ENCODE results near the gene TRIM44.

TRIM44 gene

DNA sequence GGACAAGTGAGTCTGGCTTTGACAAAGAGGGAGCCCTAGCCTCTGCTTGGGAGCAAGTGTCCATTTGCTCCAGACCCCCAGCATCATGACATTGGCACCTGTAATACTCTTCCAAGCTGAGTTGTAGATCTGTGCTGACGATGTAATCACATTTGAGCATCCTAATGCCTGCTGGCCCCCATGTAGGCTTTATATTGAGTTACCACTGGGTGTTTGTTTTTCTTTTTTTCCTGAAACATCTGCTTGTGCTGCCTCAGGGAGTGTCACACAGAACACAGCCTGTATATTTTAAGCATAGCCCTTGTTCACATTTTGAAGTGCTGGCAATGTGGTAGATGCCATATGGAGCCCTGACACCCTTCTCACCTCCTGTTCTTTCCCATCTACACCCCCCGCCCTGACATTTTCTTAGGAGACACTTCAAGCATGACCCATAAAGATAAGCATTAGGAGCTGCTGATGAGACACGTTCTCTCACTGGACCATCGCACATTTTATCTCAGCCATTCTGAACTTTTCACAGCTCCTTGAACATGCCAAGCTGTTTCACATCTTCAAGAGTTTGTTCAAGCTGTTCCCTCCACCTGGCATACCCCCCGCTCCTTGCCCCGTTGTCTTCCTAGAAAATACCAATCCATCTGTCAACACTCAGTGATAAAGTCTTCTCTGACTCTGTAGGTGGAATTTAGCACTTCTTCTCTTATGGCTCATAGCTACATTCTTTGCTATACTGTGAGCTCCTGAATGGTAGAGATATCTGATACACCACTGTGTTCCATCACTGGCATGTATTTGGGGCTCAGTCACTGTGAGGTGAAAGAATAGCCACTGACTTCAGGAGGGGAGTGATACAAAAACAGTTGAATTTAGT is 128.7 kb downstream of the TRIM44 start:
- no peak for DNase-seq (ENCODE audit: low spot score)

DNA sequence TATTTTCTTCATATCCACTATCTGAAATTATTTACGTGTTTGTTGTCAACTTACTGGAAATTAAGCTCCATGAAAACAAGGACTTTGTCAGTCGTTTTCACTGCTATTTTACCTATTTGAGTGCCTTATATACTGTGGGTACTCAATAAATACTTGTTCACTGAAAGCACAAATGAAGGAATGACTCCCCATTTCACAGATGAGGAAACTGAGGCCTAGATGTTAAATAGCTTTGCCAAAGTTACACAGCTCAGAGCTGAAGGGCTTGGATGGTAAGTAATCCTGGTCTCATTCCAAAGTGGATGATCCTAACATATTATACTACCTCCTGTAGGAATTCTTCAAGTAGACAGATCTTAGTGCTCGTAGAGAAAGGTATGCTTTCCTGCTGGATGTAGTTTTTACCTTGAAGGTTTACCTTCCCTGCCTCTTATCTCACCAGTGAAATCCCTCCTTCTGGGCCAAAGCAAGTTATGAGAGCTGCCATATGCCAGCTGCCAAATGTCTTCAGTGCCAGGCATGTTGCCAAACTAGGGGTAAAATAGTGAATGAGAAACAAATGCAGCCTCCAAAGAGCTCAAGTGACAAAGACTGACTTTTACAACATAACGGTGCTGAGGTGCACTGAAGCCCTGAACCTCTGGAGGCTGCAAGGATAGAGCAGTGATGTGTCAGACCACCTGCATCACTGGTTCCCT is 129.7 kb downstream of the TRIM44 start:
- DNase-seq (ENCODE audit: low spot score): peak; percentile 25

DNA sequence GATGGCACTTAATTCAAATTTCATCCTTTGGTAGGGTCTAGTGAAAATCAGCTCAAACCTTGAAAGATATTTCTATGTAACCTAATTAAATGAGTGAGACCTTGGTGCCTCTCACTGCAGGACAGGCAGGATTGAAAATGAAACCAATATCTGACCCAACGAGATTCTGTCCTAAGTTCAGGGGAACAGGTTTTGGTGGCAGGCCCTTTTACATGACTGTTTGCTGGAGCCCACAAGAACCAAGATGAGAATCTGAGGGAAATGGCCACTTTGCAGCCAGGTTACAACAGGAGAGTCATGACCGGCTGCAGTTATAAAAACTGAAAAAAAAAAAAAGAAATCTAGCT is 130.2 kb downstream of the TRIM44 start:
- DNase-seq (ENCODE audit: low spot score): no peak

DNA sequence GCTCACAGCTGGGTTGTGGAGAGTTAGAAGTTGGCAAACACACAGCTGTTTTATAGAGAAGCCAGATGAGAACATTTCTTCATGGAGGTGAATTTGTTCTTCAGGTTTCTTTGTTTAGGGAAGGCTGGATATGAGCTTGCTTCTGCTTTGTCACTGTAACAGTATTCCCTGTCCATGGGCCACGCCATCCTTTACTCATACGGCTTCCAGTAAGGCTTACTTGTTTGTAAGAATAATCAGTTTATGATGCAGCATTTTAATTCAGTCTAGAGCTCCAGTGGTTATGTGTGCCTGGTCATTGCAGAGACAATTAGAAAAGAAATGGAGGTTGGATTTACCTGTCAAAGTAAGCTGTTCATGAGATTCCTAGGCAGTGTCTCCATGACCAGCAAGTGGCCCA is 131.8 kb downstream of the TRIM44 start:
- DNase-seq (ENCODE audit: low spot score): no peak

DNA sequence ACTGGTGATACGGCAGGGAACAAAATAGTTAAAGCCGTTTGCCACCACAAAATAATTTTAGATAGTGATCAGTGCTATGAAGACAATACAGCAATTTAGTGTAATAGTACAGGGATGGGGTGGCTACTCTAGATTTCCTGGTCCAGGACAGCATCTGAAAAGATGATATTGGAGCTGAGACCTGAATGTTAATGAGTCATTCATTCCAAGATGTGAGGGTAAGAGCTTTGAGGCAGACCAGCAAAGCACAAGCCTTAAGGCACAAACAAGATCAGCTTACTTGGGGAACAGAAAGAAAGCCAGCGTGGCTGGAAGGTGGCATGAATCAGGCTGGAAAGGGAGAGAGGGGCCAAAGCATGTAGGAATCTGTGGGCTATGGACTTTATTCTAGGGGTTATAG is 132.3 kb downstream of the TRIM44 start:
- no peak for DNase-seq (ENCODE audit: low spot score)

DNA sequence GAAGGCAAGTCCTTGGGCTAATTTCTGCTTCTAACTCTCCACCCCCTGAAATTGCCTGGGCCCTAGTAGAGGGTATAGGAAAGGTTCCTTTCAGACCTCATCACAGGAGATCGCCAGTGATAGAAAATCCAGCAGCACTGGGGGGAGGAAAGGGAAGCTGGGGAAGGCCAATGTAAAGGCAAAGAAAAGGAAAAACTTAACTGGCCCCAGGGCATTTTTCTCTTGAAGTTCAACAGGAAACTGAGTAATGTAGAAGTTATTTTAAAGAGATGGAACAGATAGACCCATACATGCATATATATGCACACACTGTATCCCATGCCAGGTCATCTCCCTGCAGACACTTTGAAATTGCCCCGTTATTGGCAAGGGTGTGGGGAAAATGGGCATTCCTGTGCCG is 134.0 kb downstream of the TRIM44 start:
- no peak for DNase-seq (ENCODE audit: low spot score)

DNA sequence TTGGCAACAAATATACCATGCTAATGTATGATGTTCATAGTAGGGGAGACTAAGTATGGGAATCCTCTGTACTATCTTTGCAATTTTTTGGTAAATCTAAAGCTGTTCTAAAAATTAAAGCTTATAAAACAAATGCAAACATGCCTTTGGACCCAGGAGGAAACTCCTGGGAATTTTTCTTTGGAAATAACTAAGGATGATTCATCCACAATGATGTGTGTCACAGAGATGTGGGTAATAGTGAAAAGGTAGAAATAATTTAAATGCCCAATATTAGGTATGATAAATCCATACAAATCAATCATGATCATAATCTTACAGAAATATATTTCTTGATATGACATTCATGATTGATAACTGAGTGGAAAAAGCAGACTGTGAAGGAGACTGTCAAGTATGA is 135.8 kb downstream of the TRIM44 start:
- no peak for DNase-seq (ENCODE audit: low spot score)

DNA sequence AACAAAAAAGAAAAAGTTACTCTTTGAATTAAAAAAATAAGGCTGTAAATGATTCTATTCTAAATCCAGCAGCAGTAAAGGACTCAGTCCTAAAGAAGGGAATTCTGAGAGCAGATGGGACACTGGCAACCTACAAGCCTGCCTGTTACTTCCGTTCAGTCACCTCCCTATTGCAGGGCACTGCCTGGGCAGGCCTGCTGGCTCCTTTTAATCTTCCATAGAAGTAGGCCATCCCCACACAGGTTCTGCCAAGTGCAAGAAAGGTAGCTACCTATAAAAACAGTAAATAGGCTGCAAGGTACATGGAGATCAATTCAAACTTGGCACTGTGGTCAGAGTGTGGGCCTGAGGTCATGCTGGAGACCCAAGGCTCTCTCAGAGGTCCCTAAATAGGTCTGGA is 136.4 kb downstream of the TRIM44 start:
- DNase-seq (ENCODE audit: low spot score): no peak

DNA sequence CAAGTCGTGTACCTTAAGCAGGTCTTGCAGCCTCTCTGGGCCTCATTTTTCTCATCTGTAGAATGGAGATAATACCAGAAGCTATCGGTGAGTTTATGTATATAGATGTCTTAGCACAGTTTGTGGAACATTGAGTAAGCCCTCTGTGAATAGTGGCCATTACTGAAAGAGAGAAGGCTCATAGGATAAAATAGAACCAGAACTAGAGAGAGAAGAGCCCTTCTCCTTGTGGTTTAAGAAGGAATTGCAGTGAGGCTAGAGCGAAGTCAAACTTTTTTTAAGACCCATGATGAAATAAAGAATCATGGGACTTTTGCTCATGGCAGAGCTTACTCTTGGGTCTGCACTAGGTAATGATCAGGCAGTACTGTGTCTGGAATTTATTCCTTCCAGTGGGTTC is 137.1 kb downstream of the TRIM44 start:
- no peak for DNase-seq (ENCODE audit: low spot score)

DNA sequence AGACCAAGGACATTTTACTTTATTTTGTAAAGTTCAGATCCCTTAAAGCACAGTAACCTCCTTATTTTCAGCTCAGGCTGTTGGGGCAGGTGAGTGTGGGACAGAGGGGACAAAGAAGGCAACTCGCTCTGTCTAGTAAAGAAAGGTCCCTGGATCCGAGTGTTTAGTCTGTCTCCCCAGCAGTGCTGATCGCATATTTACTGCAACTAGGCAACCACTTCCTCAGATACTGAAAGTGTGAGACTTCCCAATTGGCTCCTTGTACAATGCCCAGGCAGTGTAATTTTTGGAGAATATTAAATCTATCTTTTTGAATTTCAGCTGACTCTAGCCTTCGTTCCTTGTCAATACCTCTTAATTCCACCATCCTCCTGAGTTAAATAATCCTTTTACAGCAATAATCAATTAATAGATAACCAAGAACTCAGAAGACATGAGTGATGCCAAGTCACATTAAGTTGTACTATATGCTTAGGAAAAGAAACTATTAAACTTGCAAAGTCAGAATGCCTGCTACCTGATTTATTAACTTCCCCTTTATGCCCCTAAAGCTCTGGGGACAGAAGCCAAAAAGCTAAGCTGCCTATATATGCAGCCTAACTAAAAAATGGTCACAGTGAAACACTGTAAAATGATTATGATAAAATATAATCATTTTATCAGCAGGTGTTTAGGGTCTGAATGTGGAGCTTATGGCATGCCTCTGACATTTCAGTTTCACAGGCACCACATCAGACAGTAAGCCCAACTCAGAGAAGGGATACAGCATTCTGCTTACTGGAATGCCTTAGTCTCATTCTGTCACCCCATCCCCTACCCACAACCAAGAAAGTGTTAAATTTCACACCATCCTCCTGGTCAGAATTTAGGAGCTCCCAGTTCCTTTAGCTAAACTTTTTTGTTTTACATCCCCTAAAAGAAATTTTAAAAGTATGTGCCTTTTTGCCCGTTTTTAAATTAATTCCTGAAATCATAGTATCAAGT is 138.7 kb downstream of the TRIM44 start:
- peak; percentile 35 for DNase-seq (ENCODE audit: low spot score)

DNA sequence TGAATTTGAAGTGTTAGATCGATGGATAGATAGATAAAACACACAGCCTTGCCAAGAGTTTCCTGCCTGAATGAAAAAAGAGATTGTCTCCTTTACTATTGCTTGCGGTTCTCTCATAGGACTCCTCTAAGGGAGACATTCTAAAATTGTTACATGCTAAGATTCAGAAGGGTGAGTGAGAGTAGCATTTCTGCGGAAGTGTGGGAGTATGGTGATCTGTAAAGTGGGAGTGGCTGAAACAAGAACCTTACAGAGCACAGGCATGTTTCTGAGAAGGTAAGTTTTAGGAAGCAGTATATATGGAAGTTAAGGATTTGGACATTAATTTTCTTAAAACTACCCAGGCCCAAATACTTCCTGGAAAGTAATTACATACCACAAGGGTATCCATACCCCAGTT is 139.6 kb downstream of the TRIM44 start:
- DNase-seq (ENCODE audit: low spot score): no peak

DNA sequence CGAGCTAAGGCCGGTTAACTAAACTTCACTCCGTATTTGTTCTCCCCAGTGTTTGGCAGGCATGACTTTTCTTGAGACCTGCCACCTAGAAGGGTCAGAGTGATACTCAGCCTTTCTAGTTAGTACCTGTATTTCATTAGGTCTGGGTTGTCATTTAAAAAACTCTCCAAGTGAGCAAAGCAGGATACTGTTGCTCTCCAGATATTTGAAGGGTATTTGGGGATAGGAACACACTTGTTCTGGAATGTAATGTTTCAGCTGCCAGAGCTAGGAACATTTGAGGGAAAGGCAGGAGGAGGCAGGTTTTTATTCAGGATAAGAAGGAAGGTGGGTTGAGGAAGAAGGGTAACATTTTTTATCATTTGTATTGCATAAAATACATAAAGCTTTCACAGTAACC is 140.1 kb downstream of the TRIM44 start:
- no peak for DNase-seq (ENCODE audit: low spot score)

DNA sequence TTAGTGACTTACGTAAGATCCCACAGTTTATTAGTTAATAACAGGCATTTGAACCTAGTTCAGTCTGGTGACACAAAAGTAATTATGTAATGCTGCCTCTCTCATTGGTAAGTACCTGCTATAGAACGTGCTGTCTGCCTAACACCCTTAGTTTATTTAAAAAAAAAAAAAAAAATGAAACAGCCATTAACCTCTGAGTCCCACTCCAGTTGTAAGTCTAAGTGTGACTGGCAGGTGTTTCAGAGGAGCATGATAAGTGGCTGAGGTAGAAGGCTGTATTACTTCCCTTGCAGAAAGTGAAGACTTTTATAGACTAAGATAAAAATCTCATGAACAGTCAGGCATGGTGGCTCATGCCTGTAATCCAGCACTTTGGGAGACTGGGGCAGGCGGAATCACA is 140.5 kb downstream of the TRIM44 start:
- DNase-seq (ENCODE audit: low spot score): no peak

DNA sequence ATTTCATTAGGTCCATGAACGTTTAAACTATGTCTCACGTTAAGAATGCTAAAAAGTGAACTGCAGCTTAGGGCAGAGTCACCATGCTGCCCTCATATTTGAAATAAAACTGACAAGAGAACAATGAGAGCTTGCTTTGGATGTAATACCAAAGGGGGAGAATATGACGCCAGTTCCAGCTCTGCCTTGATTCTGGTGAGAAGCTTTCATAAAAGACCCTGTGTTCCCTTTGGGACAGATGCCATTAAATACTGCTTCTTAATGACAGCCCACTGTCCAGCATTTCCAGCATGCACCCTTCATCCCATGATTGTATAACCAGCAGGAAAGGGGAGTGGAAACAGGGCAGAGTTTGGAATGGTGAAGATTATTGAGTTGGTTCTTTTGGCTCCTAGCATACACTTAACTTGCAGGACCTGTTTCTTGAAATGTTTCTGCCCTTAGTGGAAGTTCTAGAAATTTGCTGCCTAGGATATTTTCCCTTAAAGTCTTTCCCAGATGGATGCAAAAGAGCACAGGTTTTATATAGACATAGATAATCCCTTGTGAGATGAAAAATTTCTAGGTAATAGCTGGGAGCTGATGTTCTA is 142.0 kb downstream of the TRIM44 start:
- peak; percentile 83 for DNase-seq (ENCODE audit: low spot score)

DNA sequence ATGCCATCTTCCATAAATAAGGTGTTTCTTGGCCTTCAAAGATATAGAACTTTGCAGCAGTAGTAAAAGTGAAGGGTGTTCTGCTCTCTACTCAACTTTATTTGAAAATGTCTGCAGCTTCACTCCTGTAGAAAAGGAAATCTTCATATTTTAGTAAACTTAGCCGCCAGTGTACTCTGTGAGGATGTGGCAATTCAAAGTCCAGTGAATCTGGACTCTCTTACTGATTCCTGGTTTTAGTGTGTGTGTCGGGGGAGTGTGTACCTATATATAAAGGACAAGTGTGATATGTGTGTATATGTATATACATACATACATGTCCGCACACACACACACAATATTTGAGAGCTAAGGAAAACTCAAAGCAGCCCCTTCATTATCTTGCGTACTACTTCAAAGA is 147.0 kb downstream of the TRIM44 start:
- no peak for DNase-seq (ENCODE audit: low spot score)

DNA sequence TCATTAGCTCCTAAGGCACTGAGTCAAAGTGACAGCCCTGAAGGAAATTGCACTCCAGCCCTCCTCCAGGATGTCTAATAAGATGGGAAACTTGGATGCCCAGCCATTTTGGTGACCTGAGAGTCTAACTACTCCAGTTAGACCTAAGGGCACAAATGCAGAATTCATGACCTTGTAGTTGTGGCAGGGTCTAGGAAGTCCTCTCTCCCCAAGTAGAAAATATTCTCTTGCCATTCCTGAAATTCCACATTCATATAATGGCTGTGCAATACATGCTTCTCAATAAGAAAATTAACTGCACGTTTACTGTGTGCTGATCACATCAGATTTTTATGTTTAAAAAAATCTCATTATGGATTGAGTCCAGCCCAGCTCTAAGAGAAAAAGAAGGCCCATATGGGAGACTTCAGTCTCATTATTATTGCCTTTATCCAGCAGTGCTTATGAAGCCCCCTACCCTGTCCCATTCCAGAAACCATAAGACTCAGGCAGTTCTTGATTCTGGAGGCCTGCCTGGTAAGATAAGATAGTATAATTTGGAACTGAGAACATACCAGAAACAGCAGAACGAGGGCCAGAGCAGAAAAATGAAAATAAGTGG is 147.6 kb downstream of the TRIM44 start:
- no peak for DNase-seq (ENCODE audit: low spot score)

DNA sequence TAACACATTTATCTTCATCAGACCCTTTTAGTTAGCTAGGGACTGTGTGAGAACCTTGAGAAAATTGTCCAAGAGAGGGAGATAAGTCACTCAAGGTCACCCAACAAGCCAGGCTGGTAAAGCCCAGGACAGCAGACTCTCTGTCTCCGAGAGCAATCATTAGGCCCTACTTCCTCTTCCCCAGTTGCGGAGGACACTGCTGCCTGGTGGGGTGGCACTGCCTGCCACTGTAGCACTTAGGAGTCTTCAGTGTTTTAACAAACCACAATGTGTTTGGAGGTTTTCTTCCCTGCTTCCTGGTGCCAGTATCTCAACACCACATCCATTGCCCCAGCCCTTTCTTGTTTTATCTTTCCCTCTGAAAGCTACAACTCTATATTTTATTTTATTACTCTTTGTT is 149.2 kb downstream of the TRIM44 start:
- peak; percentile 35 for DNase-seq (ENCODE audit: low spot score)

DNA sequence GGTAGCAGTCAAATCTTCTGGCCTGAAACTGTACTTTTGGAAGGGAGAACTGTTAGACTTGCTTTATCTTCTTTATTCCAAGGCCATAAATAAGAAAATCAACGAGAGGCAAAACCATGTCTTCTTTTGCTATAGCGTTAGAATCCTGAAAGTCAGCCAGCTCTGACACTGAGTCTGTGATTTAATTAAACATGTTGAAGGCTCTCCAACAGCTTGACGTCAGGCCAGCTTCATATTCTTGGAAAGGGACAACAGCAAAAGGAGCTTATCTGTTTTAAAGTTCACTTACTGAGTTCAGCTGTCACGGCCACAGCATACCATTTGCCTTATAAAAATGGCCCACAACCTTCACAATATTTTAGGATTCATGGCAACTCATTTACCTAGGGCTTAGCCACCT is 150.3 kb downstream of the TRIM44 start:
- DNase-seq (ENCODE audit: low spot score): no peak

DNA sequence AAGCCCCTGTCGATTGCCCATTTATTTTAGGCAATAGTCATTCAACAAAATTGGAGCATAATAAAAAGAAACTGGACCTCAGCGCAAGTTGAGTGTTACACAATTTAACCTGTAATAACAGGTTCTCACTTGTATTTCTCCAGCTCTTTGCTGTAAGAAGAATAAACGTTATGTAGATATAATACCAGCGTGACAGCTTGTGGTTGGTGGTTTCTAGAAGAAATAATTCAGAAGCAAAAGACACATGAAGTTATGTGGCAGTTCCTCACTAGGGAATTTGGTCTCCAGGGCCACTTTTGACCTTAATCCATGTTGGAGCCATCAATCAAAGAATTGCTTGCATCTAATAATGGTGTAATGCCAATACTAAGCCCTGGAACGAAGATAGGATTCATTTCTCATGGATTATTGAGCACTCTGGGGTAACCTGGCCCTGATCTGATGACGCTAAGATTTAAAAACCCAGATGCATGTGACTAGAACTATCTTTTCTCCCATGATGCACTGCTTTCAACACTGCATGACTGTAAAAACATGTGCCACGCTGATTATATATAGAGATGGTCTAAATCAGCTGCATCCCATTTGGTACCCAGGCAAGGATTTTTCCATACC is 151.6 kb downstream of the TRIM44 start:
- no peak for DNase-seq (ENCODE audit: low spot score)

DNA sequence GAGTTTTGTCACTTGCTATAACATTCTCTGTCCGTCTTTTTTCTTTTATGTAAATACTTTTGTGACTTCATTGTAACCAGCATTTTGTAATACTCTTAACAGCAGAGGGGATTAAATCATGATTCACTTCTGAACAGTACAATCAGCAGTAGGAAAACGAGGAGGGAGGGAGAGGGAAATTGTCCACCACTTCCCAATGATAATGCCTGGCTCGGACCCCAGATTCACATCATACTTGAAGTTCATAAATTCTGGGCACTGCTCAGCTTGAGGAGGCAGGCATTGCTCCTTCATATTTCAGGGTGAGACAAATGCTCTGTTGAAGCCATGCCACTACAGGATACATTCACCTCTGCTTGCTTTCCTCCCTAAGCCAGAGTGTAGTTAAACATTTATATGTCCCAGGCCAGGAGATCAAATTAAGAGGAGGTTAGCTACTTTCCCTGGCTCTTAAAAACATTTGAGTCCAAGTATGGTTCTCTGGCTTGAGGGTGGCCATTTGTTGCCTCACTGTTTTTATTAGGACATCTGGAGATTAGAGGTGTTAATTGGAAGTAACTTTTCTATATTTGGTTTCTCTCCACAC is 152.2 kb downstream of the TRIM44 start:
- DNase-seq (ENCODE audit: low spot score): no peak
